WTC11 (cell line): ENCODE measurements around the gene IQSEC1.

Experiments used
- ARID4B ChIP-seq: sonication (generic); formaldehyde crosslinking; IDR thresholded peaks from 2 replicates; pipeline ENCODE4 v1.8.0; 2023; ENCODE audit warnings: missing genetic modification reagents, mild to moderate bottlenecking, borderline replicate concordance
- FOXK1 ChIP-seq: sonication (generic); formaldehyde crosslinking; IDR thresholded peaks from 2 replicates; pipeline ENCODE4 v1.8.0; 2022; ENCODE audit warnings: mild to moderate bottlenecking, moderate library complexity, missing genetic modification reagents
- FOXP1 ChIP-seq: sonication (generic); formaldehyde crosslinking; IDR thresholded peaks from 2 replicates; pipeline ENCODE4 v1.8.0; 2022; ENCODE audit warnings: missing genetic modification reagents, mild to moderate bottlenecking, moderate library complexity, borderline replicate concordance
- GABPB1 ChIP-seq: sonication (generic); formaldehyde crosslinking; IDR thresholded peaks from 2 replicates; pipeline ENCODE4 v1.8.1; 2023; ENCODE audit warnings: mild to moderate bottlenecking, missing genetic modification reagents
- IRF2 ChIP-seq: sonication (generic); formaldehyde crosslinking; IDR thresholded peaks from 2 replicates; pipeline ENCODE4 v1.8.0; 2022; ENCODE audit warnings: low read depth, missing genetic modification reagents, borderline replicate concordance
- JUN ChIP-seq: sonication (generic); formaldehyde crosslinking; IDR thresholded peaks from 2 replicates; pipeline ENCODE4 v1.8.0; 2023; ENCODE audit warnings: mild to moderate bottlenecking, missing genetic modification reagents
- RORB ChIP-seq: fragments of 250-450 bp; sonication (Bioruptor Pico); IDR thresholded peaks from 2 replicates; pipeline ENCODE4 v1.9.0; 2021; ENCODE audit warnings: mild to moderate bottlenecking
- ZBTB21 ChIP-seq: sonication (generic); formaldehyde crosslinking; IDR thresholded peaks from 2 replicates; pipeline ENCODE4 v1.8.1; 2023; ENCODE audit warnings: mild to moderate bottlenecking, missing genetic modification reagents, borderline replicate concordance
- TF ChIP-seq, protein P1 (sequence below): fragments of 200-600 bp; IDR thresholded peaks from 2 replicates; pipeline ENCODE4 v1.8.0; 2022; ENCODE audit warnings: antibody characterized with exemption
- TF ChIP-seq, protein P2 (sequence below): sonication (generic); formaldehyde crosslinking; IDR thresholded peaks from 2 replicates; pipeline ENCODE4 v1.8.1; 2023; ENCODE audit warnings: mild to moderate bottlenecking, missing genetic modification reagents
- TF ChIP-seq, protein P3 (sequence below): sonication (generic); formaldehyde crosslinking; IDR thresholded peaks from 2 replicates; pipeline ENCODE4 v1.8.1; 2023; ENCODE audit warnings: mild to moderate bottlenecking, missing genetic modification reagents, moderate library complexity

GRCh38 chr3:12907729-12908128, 165.5 kb downstream of the IQSEC1 start:
- TF ChIP-seq, protein P1, sequence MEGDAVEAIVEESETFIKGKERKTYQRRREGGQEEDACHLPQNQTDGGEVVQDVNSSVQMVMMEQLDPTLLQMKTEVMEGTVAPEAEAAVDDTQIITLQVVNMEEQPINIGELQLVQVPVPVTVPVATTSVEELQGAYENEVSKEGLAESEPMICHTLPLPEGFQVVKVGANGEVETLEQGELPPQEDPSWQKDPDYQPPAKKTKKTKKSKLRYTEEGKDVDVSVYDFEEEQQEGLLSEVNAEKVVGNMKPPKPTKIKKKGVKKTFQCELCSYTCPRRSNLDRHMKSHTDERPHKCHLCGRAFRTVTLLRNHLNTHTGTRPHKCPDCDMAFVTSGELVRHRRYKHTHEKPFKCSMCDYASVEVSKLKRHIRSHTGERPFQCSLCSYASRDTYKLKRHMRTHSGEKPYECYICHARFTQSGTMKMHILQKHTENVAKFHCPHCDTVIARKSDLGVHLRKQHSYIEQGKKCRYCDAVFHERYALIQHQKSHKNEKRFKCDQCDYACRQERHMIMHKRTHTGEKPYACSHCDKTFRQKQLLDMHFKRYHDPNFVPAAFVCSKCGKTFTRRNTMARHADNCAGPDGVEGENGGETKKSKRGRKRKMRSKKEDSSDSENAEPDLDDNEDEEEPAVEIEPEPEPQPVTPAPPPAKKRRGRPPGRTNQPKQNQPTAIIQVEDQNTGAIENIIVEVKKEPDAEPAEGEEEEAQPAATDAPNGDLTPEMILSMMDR: no peak
- no peak for TF ChIP-seq GABPB1
- TF ChIP-seq, protein P2, sequence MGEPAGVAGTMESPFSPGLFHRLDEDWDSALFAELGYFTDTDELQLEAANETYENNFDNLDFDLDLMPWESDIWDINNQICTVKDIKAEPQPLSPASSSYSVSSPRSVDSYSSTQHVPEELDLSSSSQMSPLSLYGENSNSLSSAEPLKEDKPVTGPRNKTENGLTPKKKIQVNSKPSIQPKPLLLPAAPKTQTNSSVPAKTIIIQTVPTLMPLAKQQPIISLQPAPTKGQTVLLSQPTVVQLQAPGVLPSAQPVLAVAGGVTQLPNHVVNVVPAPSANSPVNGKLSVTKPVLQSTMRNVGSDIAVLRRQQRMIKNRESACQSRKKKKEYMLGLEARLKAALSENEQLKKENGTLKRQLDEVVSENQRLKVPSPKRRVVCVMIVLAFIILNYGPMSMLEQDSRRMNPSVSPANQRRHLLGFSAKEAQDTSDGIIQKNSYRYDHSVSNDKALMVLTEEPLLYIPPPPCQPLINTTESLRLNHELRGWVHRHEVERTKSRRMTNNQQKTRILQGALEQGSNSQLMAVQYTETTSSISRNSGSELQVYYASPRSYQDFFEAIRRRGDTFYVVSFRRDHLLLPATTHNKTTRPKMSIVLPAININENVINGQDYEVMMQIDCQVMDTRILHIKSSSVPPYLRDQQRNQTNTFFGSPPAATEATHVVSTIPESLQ (CRISPR knock-in tag): no peak
- no peak for TF ChIP-seq JUN (CRISPR knock-in tag)
- TF ChIP-seq FOXP1 (CRISPR knock-in tag): no peak
- TF ChIP-seq, protein P3, sequence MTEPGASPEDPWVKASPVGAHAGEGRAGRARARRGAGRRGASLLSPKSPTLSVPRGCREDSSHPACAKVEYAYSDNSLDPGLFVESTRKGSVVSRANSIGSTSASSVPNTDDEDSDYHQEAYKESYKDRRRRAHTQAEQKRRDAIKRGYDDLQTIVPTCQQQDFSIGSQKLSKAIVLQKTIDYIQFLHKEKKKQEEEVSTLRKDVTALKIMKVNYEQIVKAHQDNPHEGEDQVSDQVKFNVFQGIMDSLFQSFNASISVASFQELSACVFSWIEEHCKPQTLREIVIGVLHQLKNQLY (CRISPR knock-in tag): no peak
- TF ChIP-seq RORB (CRISPR knock-in tag): no peak
- no peak for TF ChIP-seq ARID4B (CRISPR knock-in tag)
- no peak for TF ChIP-seq IRF2 (CRISPR knock-in tag)
- no peak for TF ChIP-seq ZBTB21 (CRISPR knock-in tag)
- no peak for TF ChIP-seq FOXK1 (CRISPR knock-in tag)
